CD8-positive, alpha-beta memory T cell (primary cell): ENCODE measurements around the gene UTS2B. TPM values are rescaled to one million over a fixed set of nuclear protein-coding genes. Genes with fewer than 3 reads are reported as not detected.
A peak's percentile ranks its signal among the peaks of the same experiment; 100 is the strongest.
"Not testable (repeated sequence)": the region's sequence is repeated elsewhere in the genome, so short reads cannot be mapped to it uniquely, and the experiment has no call there.

Experiments used
- CTCF ChIA-PET: fragments of 350-600 bp; sonication (Branson Sonifier 250); formaldehyde crosslinking; loops from one replicate; lab custom pipeline; 2021; ENCODE audit warnings: antibody characterized with exemption; lab: Charles Lee
- POLR2A ChIA-PET: fragments of 350-600 bp; sonication (Branson Sonifier 250); formaldehyde crosslinking; loops from one replicate; lab custom pipeline; 2021; ENCODE audit warnings: antibody characterized with exemption; lab: Charles Lee
- DNase-seq, 5 donors: peaks; one replicate each; pipeline versions ENCODE4 v3.0.0 to v3.0.0-alpha.2; 2020 to 2022; ENCODE audit warnings: mixed read lengths in 1 of 5
- H3K27ac ChIP-seq: one replicate; pipeline ENCODE4 v1.7.0; 2013; ENCODE audit warnings: low read depth, mild to moderate bottlenecking, low read length, moderate library complexity
- H3K27me3 ChIP-seq: 2 replicates; pipeline ENCODE4 v1.7.0; 2013; ENCODE audit warnings: low read length, mild to moderate bottlenecking; ENCODE audit not compliant: insufficient read depth, poor library complexity, severe bottlenecking
- H3K36me3 ChIP-seq: 2 replicates; pipeline ENCODE4 v1.7.0; 2013; ENCODE audit warnings: mild to moderate bottlenecking, low read length, moderate library complexity; ENCODE audit not compliant: insufficient read depth
- H3K4me1 ChIP-seq: 2 replicates; pipeline ENCODE4 v1.7.0; 2013; ENCODE audit warnings: mild to moderate bottlenecking, low read length, moderate library complexity; ENCODE audit not compliant: insufficient read depth
- H3K4me3 ChIP-seq: 2 replicates; pipeline ENCODE4 v1.7.0; 2013; ENCODE audit warnings: mild to moderate bottlenecking, low read length
- H3K9me3 ChIP-seq: 2 replicates; pipeline ENCODE4 v1.7.0; 2013; ENCODE audit warnings: mild to moderate bottlenecking, low read length
- H3K27ac Mint-ChIP-seq, 8 donors: one replicate each; pipeline ENCODE4 v1.8.0; 2020 to 2021; ENCODE audit warnings: mixed read lengths in 8 of 8, mild to moderate bottlenecking in 6 of 8, inconsistent platforms in 3 of 8, moderate library complexity in 3 of 8
- H3K27me3 Mint-ChIP-seq, 2 donors: one replicate each; pipeline ENCODE4 v1.8.0; 2020 to 2021; ENCODE audit warnings: mixed read lengths in 2 of 2, mild to moderate bottlenecking in 1 of 2, moderate library complexity in 1 of 2
- H3K36me3 Mint-ChIP-seq, 3 donors: one replicate each; pipeline ENCODE4 v1.8.0; 2020 to 2021; ENCODE audit warnings: mixed read lengths in 3 of 3, inconsistent platforms in 1 of 3, mild to moderate bottlenecking in 1 of 3
- H3K4me1 Mint-ChIP-seq, 3 donors: one replicate each; pipeline ENCODE4 v1.8.0; 2020 to 2021; ENCODE audit warnings: mixed read lengths in 3 of 3, inconsistent platforms in 1 of 3, mild to moderate bottlenecking in 1 of 3
- H3K4me3 Mint-ChIP-seq, 7 donors: one replicate each; pipeline ENCODE4 v1.8.0; 2020 to 2021; ENCODE audit warnings: mixed read lengths in 7 of 7, mild to moderate bottlenecking in 6 of 7, moderate library complexity in 4 of 7, inconsistent platforms in 2 of 7
- H3K9me3 Mint-ChIP-seq, 5 donors: one replicate each; pipeline ENCODE4 v1.8.0; 2020 to 2022; ENCODE audit warnings: mixed read lengths in 5 of 5, mild to moderate bottlenecking in 3 of 5, moderate library complexity in 2 of 5, inconsistent platforms in 1 of 5
- polyA plus RNA-seq: library from polyadenylated mRNA; unstranded; fragments of 300-500 nt; fragmentation: Illumina TruSeq; gene quantifications from one replicate; pipeline ENCODE4 v1.2.3, GENCODE V29; 2021
- total RNA-seq, 2 experiments: library from RNA; stranded (reverse); gene quantifications; one replicate each; pipeline ENCODE4 v1.2.3, GENCODE V29; 2021

Gene UTS2B
- total and polyA plus RNA-seq, 3 experiments from 2014 or later: not detected

DNA sequence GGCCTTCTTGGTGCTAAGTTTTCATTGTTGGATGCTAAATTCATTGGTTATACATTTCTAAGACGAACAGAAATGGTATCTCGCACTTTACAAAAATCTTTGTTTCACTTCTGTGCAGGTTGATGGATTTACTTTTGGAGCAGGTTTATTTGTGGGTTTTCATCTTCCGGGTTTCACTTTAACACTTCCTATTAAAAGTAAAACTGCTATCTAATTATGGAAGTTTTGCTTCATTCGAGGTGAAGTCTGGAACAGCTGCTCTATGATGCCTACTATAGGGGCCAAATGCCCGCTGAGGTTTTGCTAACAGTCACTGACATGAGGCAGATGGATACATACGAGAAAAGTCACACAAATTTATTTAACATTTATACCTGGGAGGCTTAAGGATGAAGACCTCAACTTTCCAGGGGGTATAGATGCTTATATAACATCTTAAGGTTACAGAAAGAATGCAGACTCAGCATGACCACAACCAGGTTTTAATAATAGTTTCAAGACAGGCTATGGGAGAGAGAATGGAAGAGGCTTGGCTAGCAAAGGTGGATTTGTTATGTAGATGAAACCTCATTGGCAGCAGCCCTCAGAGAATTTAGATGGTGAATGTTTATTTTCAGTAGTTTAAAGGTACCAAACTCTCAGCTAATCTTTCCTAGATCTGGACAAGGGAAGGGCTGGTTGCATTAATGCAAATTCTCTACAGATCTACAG lies 77.1 kb downstream of the UTS2B start:
- H3K36me3 ChIP-seq: no peaks in the 10 kb centered on the region
- no peaks in the 10 kb centered on the region for H3K9me3 ChIP-seq
- no peaks in the 10 kb centered on the region for H3K27me3 ChIP-seq
- no peaks in the 10 kb centered on the region for H3K27me3 Mint-ChIP-seq
- ChIA-PET POLR2A (no interaction called here), CTCF (no interaction called here)
- H3K27ac ChIP-seq: no peak overlapping the region
- no peak overlapping the region for H3K27ac Mint-ChIP-seq
- H3K36me3 Mint-ChIP-seq: no peaks in the 10 kb centered on the region
- H3K4me1 Mint-ChIP-seq: peaks cover 0 to 3% (median 0%) of the 10 kb centered on the region in 3 donors
- peaks cover 0 to 14% (median 0%) of the 10 kb centered on the region in 5 donors for H3K9me3 Mint-ChIP-seq
- no peak overlapping the region for H3K4me3 ChIP-seq
- no peaks in the 10 kb centered on the region for H3K4me1 ChIP-seq
- DNase-seq: no peak
- peak overlapping the region in 1 of 7 donors; percentile 22 for H3K4me3 Mint-ChIP-seq

DNA sequence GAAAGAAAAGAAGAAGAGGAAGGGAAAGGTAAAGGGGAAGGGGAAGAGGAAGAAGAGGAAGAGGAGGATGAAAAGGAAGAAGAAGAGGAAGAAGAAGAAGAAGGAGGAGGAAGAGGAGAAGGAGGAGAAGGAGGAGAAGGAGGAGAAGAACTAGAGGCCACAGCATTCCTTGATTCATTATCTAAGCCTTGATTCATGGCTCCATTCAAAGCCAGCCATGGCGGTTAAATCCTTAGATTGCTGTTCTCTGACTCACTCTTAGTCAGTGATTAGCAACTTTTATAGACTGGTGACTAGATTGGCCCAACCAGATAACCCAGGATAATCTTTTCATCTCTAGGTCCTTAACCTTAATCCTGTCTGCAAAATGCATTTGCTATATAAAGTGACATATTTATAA lies 83.7 kb downstream of the UTS2B start:
- Histone ChIP-seq H3K4me3 (no peak overlapping the region), H3K27me3 (no peaks in the 10 kb centered on the region), H3K4me1 (no peaks in the 10 kb centered on the region), H3K36me3 (no peaks in the 10 kb centered on the region), H3K9me3 (no peaks in the 10 kb centered on the region), H3K27ac (no peak overlapping the region)
- Mint-ChIP-seq H3K27me3 (no peaks in the 10 kb centered on the region), H3K4me1 (peaks cover 0 to 2% (median 0%) of the 10 kb centered on the region in 3 donors), H3K27ac (no peak overlapping the region), H3K9me3 (no peaks in the 10 kb centered on the region), H3K4me3 (no peak overlapping the region), H3K36me3 (no peaks in the 10 kb centered on the region)
- ChIA-PET POLR2A (no interaction called here), CTCF (no interaction called here)
- DNase-seq: no peak

DNA sequence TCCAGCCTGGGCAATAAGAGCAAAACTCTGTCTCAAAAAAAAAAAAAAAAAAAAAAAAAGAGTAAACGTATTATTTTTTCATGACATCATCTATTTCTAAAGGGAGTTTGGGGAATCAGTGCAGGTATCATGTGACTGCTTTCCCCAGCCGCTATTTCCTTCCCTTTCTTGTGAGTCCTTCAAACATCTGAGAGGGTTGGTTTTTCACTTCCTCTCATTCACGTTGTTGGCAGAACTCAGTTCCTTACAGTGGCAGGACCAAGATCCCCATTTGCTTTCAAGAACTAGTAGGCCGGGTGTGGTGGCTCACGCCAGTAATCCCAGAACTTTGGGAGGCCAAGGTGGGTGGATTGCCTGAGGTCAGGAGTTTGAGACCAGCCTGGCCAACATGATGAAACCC lies 84.3 kb downstream of the UTS2B start:
- CTCF ChIA-PET: not testable (repeated sequence)

DNA sequence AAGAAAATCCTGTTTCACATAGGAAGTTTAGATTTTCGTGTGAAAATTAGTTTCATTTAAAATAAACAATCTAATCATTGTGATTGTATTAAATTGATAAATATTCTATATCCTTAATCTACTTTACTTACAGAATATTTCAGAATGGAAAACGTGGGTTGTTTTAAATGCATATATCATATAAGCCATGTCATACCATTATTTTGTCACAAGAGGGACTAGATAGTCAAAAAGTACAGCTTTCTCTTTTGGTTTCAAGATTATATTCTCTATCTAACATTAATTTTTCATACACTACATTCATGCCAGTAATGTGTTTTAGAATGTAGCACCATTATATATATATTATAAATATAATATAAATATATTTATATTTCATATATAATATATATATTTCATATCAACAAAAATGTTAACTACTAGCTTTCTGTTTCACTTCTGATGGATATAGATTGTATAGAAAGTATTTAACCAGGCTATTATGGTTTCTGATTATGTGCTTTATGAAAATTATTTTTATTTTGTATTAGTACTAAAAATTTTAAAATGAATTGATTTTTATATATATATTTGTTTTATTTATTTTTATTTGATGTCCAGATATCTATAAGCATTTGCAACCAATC lies 86.0 kb downstream of the UTS2B start:
- no peaks in the 10 kb centered on the region for H3K9me3 Mint-ChIP-seq
- H3K4me3 Mint-ChIP-seq: no peak overlapping the region
- H3K27ac Mint-ChIP-seq: no peak overlapping the region
- Histone ChIP-seq H3K4me1 (no peaks in the 10 kb centered on the region), H3K27me3 (no peaks in the 10 kb centered on the region), H3K9me3 (no peaks in the 10 kb centered on the region), H3K27ac (no peak overlapping the region), H3K36me3 (no peaks in the 10 kb centered on the region), H3K4me3 (no peak overlapping the region)
- ChIA-PET CTCF (no interaction called here), POLR2A (no interaction called here)
- no peaks in the 10 kb centered on the region for H3K36me3 Mint-ChIP-seq
- H3K4me1 Mint-ChIP-seq: peaks cover 0 to 2% (median 0%) of the 10 kb centered on the region in 3 donors
- no peaks in the 10 kb centered on the region for H3K27me3 Mint-ChIP-seq
- DNase-seq: no peak

More for the DNA sequence above, 84.3 kb downstream of the UTS2B start:
- H3K36me3 ChIP-seq, POLR2A ChIA-PET, H3K27me3 ChIP-seq, H3K27me3 Mint-ChIP-seq, H3K9me3 ChIP-seq, DNase-seq, H3K4me3 Mint-ChIP-seq, H3K27ac Mint-ChIP-seq, H3K4me3 ChIP-seq, H3K4me1 Mint-ChIP-seq, H3K27ac ChIP-seq, H3K4me1 ChIP-seq, H3K36me3 Mint-ChIP-seq, H3K9me3 Mint-ChIP-seq: not testable (repeated sequence)

DNA sequence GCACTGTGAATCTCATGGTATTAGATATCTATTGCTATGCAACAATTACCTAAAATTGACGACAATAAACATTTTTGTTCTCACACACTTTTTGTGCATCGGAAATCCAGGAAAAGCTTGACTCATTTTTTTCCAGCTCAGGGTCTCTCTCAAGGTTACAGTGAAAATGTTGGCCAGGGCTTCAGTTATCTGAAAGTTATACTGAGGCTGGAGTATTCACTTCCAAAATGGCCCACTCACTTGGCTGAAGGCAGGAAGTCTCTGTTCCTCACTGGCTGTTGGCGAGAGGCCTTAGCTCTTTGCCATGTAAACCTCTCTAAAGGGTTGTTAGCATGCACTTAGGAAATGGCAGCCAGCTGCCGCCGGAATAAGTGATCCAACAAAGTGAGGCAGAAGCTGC lies 89.8 kb downstream of the UTS2B start:
- H3K4me1 ChIP-seq: no peaks in the 10 kb centered on the region
- H3K27ac Mint-ChIP-seq: no peak overlapping the region
- peaks cover 0 to 2% (median 0%) of the 10 kb centered on the region in 3 donors for H3K4me1 Mint-ChIP-seq
- no peaks in the 10 kb centered on the region for H3K9me3 Mint-ChIP-seq
- H3K27ac ChIP-seq: no peak overlapping the region
- no peaks in the 10 kb centered on the region for H3K36me3 ChIP-seq
- no peaks in the 10 kb centered on the region for H3K27me3 Mint-ChIP-seq
- no peaks in the 10 kb centered on the region for H3K36me3 Mint-ChIP-seq
- ChIA-PET CTCF (no interaction called here), POLR2A (no interaction called here)
- no peak for DNase-seq
- H3K9me3 ChIP-seq: no peaks in the 10 kb centered on the region
- H3K27me3 ChIP-seq: no peaks in the 10 kb centered on the region
- no peak overlapping the region for H3K4me3 ChIP-seq
- H3K4me3 Mint-ChIP-seq: no peak overlapping the region

DNA sequence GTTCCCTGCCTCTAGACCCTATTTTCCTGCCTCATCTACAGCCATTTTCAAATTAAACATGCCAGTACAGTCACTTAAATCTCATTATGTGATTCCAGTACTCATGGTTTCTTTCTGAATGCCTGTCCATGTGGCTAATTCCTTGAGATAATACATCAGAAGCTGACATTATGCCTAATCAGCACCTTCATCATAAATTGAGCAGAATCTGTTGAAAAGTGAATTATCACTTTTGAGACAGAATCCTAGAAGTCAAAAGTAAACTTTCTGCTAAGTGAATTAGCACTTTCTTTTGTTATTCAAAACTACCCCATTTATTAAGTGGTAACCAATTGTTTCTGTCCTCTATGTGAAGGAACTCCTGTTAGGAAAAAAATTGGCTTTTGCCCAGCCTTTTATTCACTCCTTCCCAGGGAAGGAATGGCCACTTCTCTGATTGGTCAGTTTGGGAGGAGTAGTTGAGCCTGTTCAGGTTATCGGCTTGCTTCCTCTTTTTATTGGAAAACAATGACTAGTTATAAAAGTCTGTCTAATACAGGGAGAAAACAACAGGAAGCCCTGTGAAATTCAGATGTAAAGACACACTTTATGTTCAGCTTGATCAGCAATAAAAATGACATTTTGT lies 90.8 kb downstream of the UTS2B start:
- no peaks in the 10 kb centered on the region for H3K27me3 ChIP-seq
- H3K36me3 Mint-ChIP-seq: no peaks in the 10 kb centered on the region
- H3K27me3 Mint-ChIP-seq: no peaks in the 10 kb centered on the region
- H3K4me3 Mint-ChIP-seq: no peak overlapping the region
- H3K36me3 ChIP-seq: no peaks in the 10 kb centered on the region
- no peak overlapping the region for H3K4me3 ChIP-seq
- no peaks in the 10 kb centered on the region for H3K4me1 ChIP-seq
- H3K9me3 ChIP-seq: no peaks in the 10 kb centered on the region
- no peak overlapping the region for H3K27ac Mint-ChIP-seq
- no peak overlapping the region for H3K27ac ChIP-seq
- CTCF ChIA-PET: no interaction called here
- H3K4me1 Mint-ChIP-seq: no peaks in the 10 kb centered on the region
- DNase-seq: no peak
- POLR2A ChIA-PET: no interaction called here
- no peaks in the 10 kb centered on the region for H3K9me3 Mint-ChIP-seq

DNA sequence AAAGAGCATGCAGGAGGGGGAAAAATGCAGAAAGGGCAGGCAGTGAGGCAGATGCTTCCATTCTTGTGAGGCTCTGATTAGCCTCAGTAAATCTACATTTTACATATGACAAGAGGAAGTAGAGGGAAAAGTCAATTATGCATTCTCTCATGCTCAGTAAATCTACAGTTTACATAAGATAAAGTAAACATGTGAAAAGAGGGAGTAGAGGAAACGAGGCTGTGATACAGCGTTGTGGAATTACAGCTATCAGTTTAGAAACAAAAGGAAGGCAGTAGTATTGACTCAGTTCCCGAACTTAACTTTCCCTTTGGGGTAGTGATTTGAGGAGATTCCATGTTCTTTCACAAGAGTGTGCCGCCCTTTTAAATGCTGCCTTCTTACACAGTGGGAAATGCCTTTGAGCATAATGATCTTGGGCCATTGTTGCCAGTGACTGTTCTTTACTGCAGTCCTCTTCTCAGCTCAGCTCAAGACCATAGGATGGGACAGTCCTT lies 92.0 kb downstream of the UTS2B start:
- no peak for DNase-seq
- Mint-ChIP-seq H3K27ac (no peak overlapping the region), H3K36me3 (no peaks in the 10 kb centered on the region), H3K27me3 (no peaks in the 10 kb centered on the region), H3K4me3 (no peak overlapping the region), H3K4me1 (no peaks in the 10 kb centered on the region), H3K9me3 (no peaks in the 10 kb centered on the region)
- ChIA-PET CTCF (no interaction called here), POLR2A (no interaction called here)
- Histone ChIP-seq H3K4me1 (no peaks in the 10 kb centered on the region), H3K9me3 (no peaks in the 10 kb centered on the region), H3K27ac (no peak overlapping the region), H3K36me3 (no peaks in the 10 kb centered on the region), H3K4me3 (no peak overlapping the region), H3K27me3 (no peaks in the 10 kb centered on the region)

DNA sequence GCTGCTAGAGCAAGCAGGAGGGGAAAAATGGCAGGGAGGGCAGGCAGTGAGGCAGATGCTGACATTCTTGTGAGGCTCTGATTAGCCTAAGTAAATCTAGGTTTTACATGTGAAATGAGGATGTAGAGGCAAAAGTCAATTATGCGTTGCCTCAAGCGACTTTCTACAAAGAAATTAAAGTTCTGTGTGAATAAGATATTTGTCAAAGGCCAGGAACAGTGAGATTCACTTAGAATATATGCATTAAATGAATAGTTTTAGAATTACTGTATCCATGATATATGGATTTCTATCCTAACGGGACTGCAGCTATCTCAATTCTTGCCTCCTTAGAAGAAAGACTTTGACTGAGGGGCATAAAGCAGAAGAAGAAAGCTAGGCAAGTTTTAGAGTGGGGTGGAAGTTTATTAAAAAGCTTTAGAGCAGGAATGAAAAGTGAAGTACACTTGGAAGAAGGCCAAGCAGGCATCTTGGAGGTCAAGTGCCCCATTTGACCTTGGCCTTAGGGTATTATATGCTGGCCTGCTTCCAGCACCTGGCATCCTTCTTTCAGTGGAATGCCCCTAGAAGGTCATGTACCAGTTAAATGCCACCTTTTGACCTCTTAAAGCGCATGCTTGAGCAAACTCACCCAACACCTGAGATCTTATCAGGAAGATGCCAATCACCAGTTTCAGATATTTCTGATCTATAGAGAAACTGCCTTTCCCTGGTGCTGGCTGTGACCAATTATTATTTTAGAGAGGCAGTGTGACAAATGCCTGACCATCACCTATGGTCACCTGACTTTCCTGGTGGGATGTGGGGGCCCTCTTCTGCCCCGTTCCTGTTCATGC lies 93.1 kb downstream of the UTS2B start:
- Histone ChIP-seq H3K27ac (no peak overlapping the region), H3K4me1 (no peaks in the 10 kb centered on the region), H3K9me3 (no peaks in the 10 kb centered on the region), H3K27me3 (no peaks in the 10 kb centered on the region), H3K36me3 (no peaks in the 10 kb centered on the region), H3K4me3 (no peak overlapping the region)
- Mint-ChIP-seq H3K4me3 (no peak overlapping the region), H3K9me3 (no peaks in the 10 kb centered on the region), H3K27ac (no peak overlapping the region), H3K36me3 (no peaks in the 10 kb centered on the region), H3K27me3 (no peaks in the 10 kb centered on the region), H3K4me1 (no peaks in the 10 kb centered on the region)
- ChIA-PET CTCF (no interaction called here), POLR2A (no interaction called here)
- no peak for DNase-seq
